Activated CD8-positive, alpha-beta memory T cell treated with anti-CD3 and anti-CD28 coated beads for 4 hours (primary cell): ENCODE measurements around the gene NCK2.
A peak's percentile ranks its signal among the peaks of the same experiment; 100 is the strongest.

ENCODE experiments used
- DNase-seq, 2 donors: peaks; one replicate each; pipeline ENCODE4 v3.0.0-alpha.2; 2020; ENCODE audit warnings: low read depth in 2 of 2

The NCK2 gene

GRCh38 chr2:105872830-105873229 is 128.1 kb downstream of the NCK2 start:
- DNase-seq, result no peak

DNA sequence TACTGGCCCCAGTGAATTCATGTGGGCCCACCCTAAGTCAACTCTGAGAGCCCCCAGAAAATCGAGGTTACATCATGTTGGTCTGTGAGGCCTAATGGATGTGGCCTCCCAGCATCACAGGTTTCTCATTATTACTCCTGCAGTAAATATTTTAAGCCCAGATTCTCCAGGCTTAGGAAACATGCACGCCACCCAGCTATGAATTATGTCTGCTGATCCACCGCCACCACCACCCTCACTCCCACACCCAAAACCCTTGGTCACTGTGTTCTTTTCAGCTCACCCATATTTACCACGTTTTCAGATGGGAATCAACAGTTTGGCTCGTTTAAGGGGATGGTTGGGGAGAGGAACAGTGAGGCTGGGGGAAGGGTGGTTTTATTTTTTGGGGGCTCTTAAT is 128.6 kb downstream of the NCK2 start:
- no peak for DNase-seq

- peak; percentile 55 to 58 for DNase-seq
These were observed 129.0 kb downstream of the NCK2 start for GRCh38 chr2:105873721-105874120.

- DNase-seq, result no peak
These were observed 129.8 kb downstream of the NCK2 start for GRCh38 chr2:105874466-105874865.

DNA sequence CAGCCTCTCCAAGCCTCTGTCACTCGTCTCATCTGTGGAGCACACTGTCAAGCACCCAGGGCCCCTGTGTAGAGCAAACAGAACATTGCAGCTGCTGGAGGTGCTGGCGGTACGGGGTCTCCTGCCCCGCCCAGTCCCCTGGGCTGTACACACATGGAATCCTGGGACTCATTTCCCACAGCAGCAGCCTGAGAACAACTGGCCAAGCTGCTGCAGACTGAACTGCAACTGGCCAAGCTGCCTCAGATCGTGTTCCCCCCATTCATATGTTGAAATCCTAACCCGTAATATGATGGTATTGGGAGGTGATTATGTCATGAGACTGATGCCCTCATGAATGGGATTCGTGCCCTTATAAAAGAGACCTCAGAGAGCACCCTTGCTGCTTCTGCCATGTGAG is 130.5 kb downstream of the NCK2 start:
- no peak for DNase-seq

DNA sequence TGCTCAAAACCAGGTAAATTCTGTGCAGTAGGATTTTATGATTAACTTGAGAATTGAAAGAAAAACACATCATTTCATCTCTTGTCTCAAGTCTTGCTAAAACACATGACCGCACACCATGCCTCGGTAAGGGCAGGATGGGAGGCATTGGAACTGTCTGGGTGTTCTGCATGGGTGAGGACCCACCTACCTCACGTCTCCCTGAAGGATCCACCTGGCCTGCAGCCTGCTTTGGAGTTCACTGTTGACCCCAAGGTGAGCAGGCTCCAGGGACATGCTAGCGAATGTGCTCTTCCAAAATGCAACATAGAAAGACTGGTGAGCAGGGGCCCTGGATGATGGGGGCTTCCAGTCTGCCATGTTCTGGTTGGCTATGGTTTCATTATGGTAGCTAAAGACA is 131.5 kb downstream of the NCK2 start:
- no peak for DNase-seq

DNA sequence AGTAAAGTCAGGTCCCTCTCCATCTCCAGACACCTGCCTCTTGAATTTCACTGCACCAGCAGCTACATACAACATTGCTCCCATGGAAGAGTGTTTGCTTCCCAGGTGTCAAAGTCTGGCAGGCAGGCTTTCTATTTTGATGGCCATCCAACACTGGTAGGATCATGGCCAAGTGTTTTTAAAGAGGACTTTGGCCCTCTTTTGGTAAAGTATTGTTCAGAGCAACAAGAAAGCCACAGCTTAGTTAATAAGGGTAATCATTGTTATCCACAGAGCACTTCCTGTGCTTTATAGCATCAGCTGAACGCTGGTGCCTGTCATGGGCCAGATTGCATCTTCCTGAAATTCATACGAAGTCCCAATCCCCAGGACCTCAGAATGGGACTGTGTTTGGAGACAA is 133.2 kb downstream of the NCK2 start:
- no peak for DNase-seq

- DNase-seq, result no peak
These were observed 134.5 kb downstream of the NCK2 start for GRCh38 chr2:105879106-105879802.

- DNase-seq, result no peak
These were observed 135.1 kb downstream of the NCK2 start for GRCh38 chr2:105879803-105880300.

- DNase-seq, result no peak
These were observed 135.9 kb downstream of the NCK2 start for GRCh38 chr2:105880637-105881036.

GRCh38 chr2:105881286-105882136 is 136.8 kb downstream of the NCK2 start:
- DNase-seq, result no peak

- no peak for DNase-seq
These were observed 137.6 kb downstream of the NCK2 start for GRCh38 chr2:105882341-105882740.

- DNase-seq, result no peak
These were observed 138.3 kb downstream of the NCK2 start for GRCh38 chr2:105882920-105883435.

DNA sequence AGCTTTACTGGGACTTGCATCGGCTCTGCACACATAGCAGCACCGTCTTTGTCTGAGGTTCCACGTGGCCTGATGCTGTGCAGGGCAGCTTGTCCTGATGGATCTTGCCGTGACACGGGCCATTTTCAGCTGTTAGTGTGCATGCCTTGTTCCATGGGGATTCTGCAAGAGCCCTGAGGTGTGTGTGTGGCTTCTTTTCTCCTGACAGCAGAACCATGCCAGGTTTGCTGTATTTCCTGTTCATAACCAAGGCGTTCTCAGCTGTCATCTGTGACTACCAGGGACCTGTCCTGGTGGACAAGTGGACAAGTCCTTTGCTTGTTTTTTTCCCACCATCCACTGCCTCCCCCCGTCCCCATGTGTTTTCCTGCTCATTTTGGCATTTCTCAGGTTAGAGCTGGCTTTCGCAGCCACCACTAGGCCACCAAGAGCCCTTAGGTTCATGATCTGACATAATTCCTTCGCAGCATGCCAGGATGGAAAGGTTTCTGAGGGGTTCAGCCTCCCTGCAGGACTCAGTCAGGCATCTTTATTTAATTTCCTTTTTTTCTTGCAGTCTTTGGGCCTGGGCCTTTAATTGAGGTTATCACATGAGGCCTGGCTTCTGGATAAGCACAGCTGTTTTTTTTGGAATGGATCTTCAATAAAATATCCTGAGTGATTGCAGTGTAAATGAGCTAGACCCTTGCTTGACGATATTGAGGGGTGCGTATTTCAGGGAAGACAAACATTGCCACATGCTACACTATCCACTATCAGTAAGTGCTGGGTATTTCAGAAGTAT is 139.4 kb downstream of the NCK2 start:
- no peak for DNase-seq

DNA sequence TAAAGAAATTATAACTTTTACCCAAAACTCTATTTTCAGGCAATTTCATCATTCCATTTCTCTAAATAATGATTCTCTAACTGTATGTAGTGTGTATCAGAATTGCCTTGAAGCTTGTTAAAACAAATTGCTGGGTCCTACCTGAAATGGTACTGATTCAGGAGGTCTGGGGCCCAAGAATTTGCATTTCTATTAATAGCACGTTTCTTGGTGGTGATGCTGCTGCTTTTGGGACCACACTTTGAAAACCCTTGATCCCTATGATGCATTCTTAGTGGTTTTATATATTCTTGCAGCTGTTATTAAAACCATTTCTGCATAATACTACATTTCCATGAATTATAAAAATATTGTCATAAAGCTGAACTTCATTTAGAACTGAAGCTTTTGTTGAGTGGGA is 140.7 kb downstream of the NCK2 start:
- DNase-seq, result no peak

DNA sequence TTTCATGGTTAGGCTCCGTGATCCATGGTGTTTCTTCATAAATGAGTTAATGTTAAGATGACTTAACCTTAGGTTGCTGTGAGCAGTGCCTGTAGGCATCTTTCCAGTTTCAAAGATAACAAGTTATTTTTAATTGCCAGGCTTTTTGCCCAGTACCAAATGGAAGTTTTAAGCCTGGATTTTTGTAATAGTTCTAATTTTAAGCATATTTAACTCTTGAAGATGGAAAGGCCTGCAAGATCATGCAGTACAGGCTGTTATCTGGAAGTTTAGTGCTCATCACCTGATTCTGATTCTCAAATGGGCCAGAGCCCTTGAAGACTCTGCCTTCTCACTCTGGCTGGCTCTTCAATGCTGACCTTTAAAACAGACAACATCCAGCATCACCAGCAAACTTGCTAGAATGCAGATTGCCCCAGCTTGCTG is 141.3 kb downstream of the NCK2 start:
- no peak for DNase-seq

DNA sequence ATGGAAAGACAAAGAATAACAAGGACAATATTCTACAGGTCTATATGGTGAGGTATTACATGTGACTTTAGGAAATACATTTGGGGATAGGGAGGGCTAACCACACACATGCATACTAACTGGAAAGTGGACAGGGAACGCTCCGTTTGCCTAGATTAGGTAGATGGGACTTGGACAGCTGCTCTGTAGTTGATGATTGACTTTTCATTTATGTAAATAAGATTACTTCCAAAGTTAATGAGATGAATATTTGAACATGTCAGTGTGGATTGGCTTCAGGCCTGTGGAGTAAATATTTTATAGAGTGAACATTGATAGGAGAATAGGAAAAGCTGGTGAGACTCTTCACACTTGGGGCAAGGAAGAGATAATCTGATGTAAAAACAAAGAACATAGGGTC is 142.0 kb downstream of the NCK2 start:
- DNase-seq, result no peak

DNA sequence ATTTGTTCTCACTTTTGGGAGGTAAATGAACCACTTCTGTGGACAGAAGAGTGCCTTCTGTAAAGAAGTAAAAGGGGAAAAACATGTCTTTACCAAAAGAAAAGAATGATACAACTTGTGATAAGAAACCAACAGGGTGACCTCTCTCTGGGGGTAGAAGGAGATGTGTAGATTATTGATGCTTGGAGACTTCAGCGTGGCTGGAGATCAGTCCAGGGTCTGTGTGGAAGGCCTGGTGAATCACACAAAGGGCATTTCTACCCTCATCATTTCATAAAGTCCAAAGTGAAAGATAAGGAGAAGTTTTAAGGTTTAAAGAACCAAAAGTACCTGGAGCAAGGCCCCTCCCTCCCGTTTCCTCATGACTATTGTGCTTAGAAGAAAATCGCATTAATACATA is 142.5 kb downstream of the NCK2 start:
- DNase-seq, result no peak

DNA sequence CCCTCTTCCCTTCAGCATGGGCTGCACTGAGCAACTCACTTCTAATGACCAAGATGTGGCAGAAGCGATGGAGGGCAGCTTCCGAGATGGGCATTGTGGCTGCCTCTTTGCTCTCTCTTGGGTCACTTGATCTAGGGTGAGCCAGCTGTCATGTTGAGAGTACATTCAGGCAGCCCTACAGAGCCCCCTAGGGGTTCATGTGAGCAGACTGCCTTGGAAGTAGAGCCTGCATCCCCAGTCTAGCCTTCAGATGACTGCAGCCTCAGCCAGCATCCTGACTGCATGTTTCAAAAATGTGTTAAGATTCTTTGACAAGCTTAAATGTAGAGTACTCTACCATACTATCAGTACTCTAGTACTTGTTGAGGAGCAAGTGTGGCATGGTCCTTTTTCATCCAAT is 143.9 kb downstream of the NCK2 start:
- no peak for DNase-seq

GRCh38 chr2:105889046-105889445 is 144.3 kb downstream of the NCK2 start:
- no peak for DNase-seq

GRCh38 chr2:105890111-105890510 is 145.4 kb downstream of the NCK2 start:
- no peak for DNase-seq

GRCh38 chr2:105890856-105891255 is 146.1 kb downstream of the NCK2 start:
- no peak for DNase-seq
